GM12864 (cell line): ENCODE data around the gene RNF220.

Source experiments
- DNase-seq: peaks from one replicate; pipeline ENCODE4 v3.0.0-alpha.2; 2011; ENCODE audit warnings: low read depth
- H3K4me3 ChIP-seq: 2 replicates; pipeline ENCODE4 v1.5.1; 2011; ENCODE audit warnings: mild to moderate bottlenecking, low read depth, low read length, control low read depth
- CTCF ChIP-seq: IDR thresholded peaks from 2 replicates; pipeline ENCODE4 v1.5.1; 2011; ENCODE audit warnings: low read depth, mild to moderate bottlenecking, moderate library complexity, low read length, control low read depth, inconsistent platforms; ENCODE audit errors: missing control alignments

RNF220 gene

GRCh38 chr1:44523593-44524591 lies 118.8 kb downstream of the RNF220 start:
- DNase-seq: no peak
- no peak for TF ChIP-seq CTCF
- H3K4me3 ChIP-seq: no peak overlapping the region

GRCh38 chr1:44524655-44525500 lies 119.8 kb downstream of the RNF220 start:
- no peak for DNase-seq
- TF ChIP-seq CTCF: no peak
- H3K4me3 ChIP-seq: no peak overlapping the region

- H3K4me3 ChIP-seq: no peak overlapping the region
- no peak for TF ChIP-seq CTCF
- no peak for DNase-seq
Measured at GRCh38 chr1:44526295-44527073, 121.4 kb downstream of the RNF220 start.

GRCh38 chr1:44531785-44532566 lies 126.9 kb downstream of the RNF220 start:
- DNase-seq: peak; percentile 21

GRCh38 chr1:44532567-44532944 lies 127.5 kb downstream of the RNF220 start:
- no peak for TF ChIP-seq CTCF
- no peak overlapping the region for H3K4me3 ChIP-seq
- DNase-seq: no peak

More at GRCh38 chr1:44531785-44532566, 126.9 kb downstream of the RNF220 start:
- TF ChIP-seq CTCF: no peak
- H3K4me3 ChIP-seq: no peak overlapping the region

GRCh38 chr1:44534771-44535170 lies 129.7 kb downstream of the RNF220 start:
- no peak for TF ChIP-seq CTCF

More at GRCh38 chr1:44534771-44535170, 129.7 kb downstream of the RNF220 start:
- no peak for DNase-seq
- H3K4me3 ChIP-seq: no peak overlapping the region
